ENCODE results near the gene GFER.

The GFER gene

GRCh38 chr16:2034696-2035430 lies 50.9 kb downstream of the GFER start:
- no peak overlapping the region for H2AFZ ChIP-seq (ENCODE audit: low read length)
- H4K8ac ChIP-seq (ENCODE audit: low read depth, low read length) = no peak overlapping the region
- peak overlapping the region; percentile 60 for H3K9ac ChIP-seq (ENCODE audit: low read depth, low read length, poor library complexity)
- H3K27ac ChIP-seq (replicated peaks; ENCODE audit: low read length) = no peak overlapping the region
- peaks cover 3% of the 10 kb centered on the region for H3K79me1 ChIP-seq (ENCODE audit: low read depth, low read length)
- H2BK120ac ChIP-seq (ENCODE audit: low read depth, low read length) = peak overlapping the region; percentile 72
- WGBS, 2 donors (ENCODE audit: extremely low coverage in 2 of 2, insufficient read length in 2 of 2, insufficient replicate concordance in 1 of 2) = no CpG with 5 or more reads among the region's 17 CpGs
- H3K23ac ChIP-seq (ENCODE audit: low read depth, low read length, poor library complexity) = peak overlapping the region; percentile 85
- no peak overlapping the region for H3K4me2 ChIP-seq (ENCODE audit: insufficient read depth, low read length, poor library complexity, severe bottlenecking)
- no peak overlapping the region for H3K18ac ChIP-seq (ENCODE audit: low read length)
- DNase-seq (ENCODE audit: low spot score) = no peak
- no peak overlapping the region for H4K91ac ChIP-seq (ENCODE audit: low read depth, low read length, poor library complexity)
- no peaks in the 10 kb centered on the region for H3K27me3 ChIP-seq (ENCODE audit: control insufficient read depth in 3 of 3, insufficient read depth in 3 of 3, low read depth in 1 of 3, low read length in 3 of 3)
- no peak overlapping the region for H2BK15ac ChIP-seq (ENCODE audit: low read length)
- no peaks in the 10 kb centered on the region for H3K9me3 ChIP-seq (replicated peaks in 1 of 2; ENCODE audit: control insufficient read depth in 2 of 2, insufficient read depth in 1 of 2, low read depth in 1 of 2, low read length in 2 of 2)
- H2BK12ac ChIP-seq (ENCODE audit: low read length) = peak overlapping the region; percentile 73
- H3K4me3 ChIP-seq (ENCODE audit: low read length in 2 of 2) = peak overlapping the region in 1 of 2 donors; percentile 36
- no peak overlapping the region for H3K14ac ChIP-seq (ENCODE audit: low read length)
- H3K36me3 ChIP-seq (replicated peaks in 1 of 2; ENCODE audit: control insufficient read depth in 2 of 2, insufficient read depth in 2 of 2, low read length in 2 of 2) = peaks cover 0 to 2% of the 10 kb centered on the region in 2 donors
- peaks cover 7 to 29% of the 10 kb centered on the region in 2 donors for H3K4me1 ChIP-seq (ENCODE audit: control insufficient read depth in 2 of 2, insufficient read depth in 1 of 2, low read depth in 1 of 2, low read length in 2 of 2)
- no peak overlapping the region for H2AK5ac ChIP-seq (ENCODE audit: low read depth, low read length)
- no peak overlapping the region for H3K4ac ChIP-seq (ENCODE audit: low read length)
- no peak overlapping the region for H2BK5ac ChIP-seq (ENCODE audit: low read length)

GRCh38 chr16:2035431-2036199 lies 51.6 kb downstream of the GFER start:
- no peak overlapping the region for H2BK15ac ChIP-seq (ENCODE audit: low read length)
- no peaks in the 10 kb centered on the region for H3K9me3 ChIP-seq (replicated peaks in 1 of 2; ENCODE audit: control insufficient read depth in 2 of 2, insufficient read depth in 1 of 2, low read depth in 1 of 2, low read length in 2 of 2)
- H3K4me2 ChIP-seq (ENCODE audit: insufficient read depth, low read length, poor library complexity, severe bottlenecking) = no peak overlapping the region
- peaks cover 7 to 29% of the 10 kb centered on the region in 2 donors for H3K4me1 ChIP-seq (ENCODE audit: control insufficient read depth in 2 of 2, insufficient read depth in 1 of 2, low read depth in 1 of 2, low read length in 2 of 2)
- H3K27ac ChIP-seq (replicated peaks; ENCODE audit: low read length) = peak overlapping the region; percentile 24
- peak overlapping the region; percentile 73 for H2BK12ac ChIP-seq (ENCODE audit: low read length)
- no peaks in the 10 kb centered on the region for H3K27me3 ChIP-seq (ENCODE audit: control insufficient read depth in 3 of 3, insufficient read depth in 3 of 3, low read depth in 1 of 3, low read length in 3 of 3)
- peak overlapping the region; percentile 66 for H2BK5ac ChIP-seq (ENCODE audit: low read length)
- no peak overlapping the region for H3K4me3 ChIP-seq (ENCODE audit: low read length in 2 of 2)
- peak overlapping the region; percentile 43 for H4K8ac ChIP-seq (ENCODE audit: low read depth, low read length)
- WGBS, 2 donors (ENCODE audit: extremely low coverage in 2 of 2, insufficient read length in 2 of 2, insufficient replicate concordance in 1 of 2) = no CpG with 5 or more reads among the region's 34 CpGs
- H2AK5ac ChIP-seq (ENCODE audit: low read depth, low read length) = peak overlapping the region; percentile 75
- H2AFZ ChIP-seq (ENCODE audit: low read length) = peak overlapping the region; percentile 35
- DNase-seq (ENCODE audit: low spot score) = no peak
- peaks cover 5% of the 10 kb centered on the region for H3K79me1 ChIP-seq (ENCODE audit: low read depth, low read length)
- peak overlapping the region; percentile 82 for H3K14ac ChIP-seq (ENCODE audit: low read length)
- peak overlapping the region; percentile 85 for H3K23ac ChIP-seq (ENCODE audit: low read depth, low read length, poor library complexity)
- H2BK120ac ChIP-seq (ENCODE audit: low read depth, low read length) = peak overlapping the region; percentile 72
- no peak overlapping the region for H4K91ac ChIP-seq (ENCODE audit: low read depth, low read length, poor library complexity)
- H3K18ac ChIP-seq (ENCODE audit: low read length) = peak overlapping the region; percentile 85
- H3K9ac ChIP-seq (ENCODE audit: low read depth, low read length, poor library complexity) = peak overlapping the region; percentile 60
- H3K4ac ChIP-seq (ENCODE audit: low read length) = no peak overlapping the region
- peaks cover 0 to 2% of the 10 kb centered on the region in 2 donors for H3K36me3 ChIP-seq (replicated peaks in 1 of 2; ENCODE audit: control insufficient read depth in 2 of 2, insufficient read depth in 2 of 2, low read length in 2 of 2)

- Histone ChIP-seq H3K36me3 (replicated peaks in 1 of 2; ENCODE audit: control insufficient read depth in 2 of 2, insufficient read depth in 2 of 2, low read length in 2 of 2) (peaks cover 0 to 2% of the 10 kb centered on the region in 2 donors), H2AK5ac (ENCODE audit: low read depth, low read length) (peak overlapping the region; percentile 81), H4K91ac (ENCODE audit: low read depth, low read length, poor library complexity) (no peak overlapping the region), H2BK5ac (ENCODE audit: low read length) (peak overlapping the region; percentile 66), H3K4me3 (ENCODE audit: low read length in 2 of 2) (no peak overlapping the region), H3K14ac (ENCODE audit: low read length) (peak overlapping the region; percentile 82), H4K8ac (ENCODE audit: low read depth, low read length) (peak overlapping the region; percentile 43), H3K79me1 (ENCODE audit: low read depth, low read length) (peaks cover 5% of the 10 kb centered on the region), H3K27me3 (ENCODE audit: control insufficient read depth in 3 of 3, insufficient read depth in 3 of 3, low read depth in 1 of 3, low read length in 3 of 3) (no peaks in the 10 kb centered on the region), H3K23ac (ENCODE audit: low read depth, low read length, poor library complexity) (peak overlapping the region; percentile 65), H2BK15ac (ENCODE audit: low read length) (peak overlapping the region; percentile 75), H3K27ac (replicated peaks; ENCODE audit: low read length) (peak overlapping the region; percentile 24), H3K9ac (ENCODE audit: low read depth, low read length, poor library complexity) (no peak overlapping the region), H3K9me3 (replicated peaks in 1 of 2; ENCODE audit: control insufficient read depth in 2 of 2, insufficient read depth in 1 of 2, low read depth in 1 of 2, low read length in 2 of 2) (no peaks in the 10 kb centered on the region), H3K4me1 (ENCODE audit: control insufficient read depth in 2 of 2, insufficient read depth in 1 of 2, low read depth in 1 of 2, low read length in 2 of 2) (peaks cover 7 to 29% of the 10 kb centered on the region in 2 donors), H3K4ac (ENCODE audit: low read length) (peak overlapping the region; percentile 76), H2BK120ac (ENCODE audit: low read depth, low read length) (no peak overlapping the region), H3K4me2 (ENCODE audit: insufficient read depth, low read length, poor library complexity, severe bottlenecking) (no peak overlapping the region), H2BK12ac (ENCODE audit: low read length) (peak overlapping the region; percentile 84), H2AFZ (ENCODE audit: low read length) (peak overlapping the region; percentile 35), H3K18ac (ENCODE audit: low read length) (no peak overlapping the region)
- no CpG with 5 or more reads among the region's 47 CpGs for whole genome bisulfite sequencing, 2 donors (ENCODE audit: extremely low coverage in 2 of 2, insufficient read length in 2 of 2, insufficient replicate concordance in 1 of 2)
- DNase-seq (ENCODE audit: low spot score) = no peak
Measured at GRCh38 chr16:2036200-2036966, 52.4 kb downstream of the GFER start.

All from neuronal stem cell (in vitro differentiated cells).